ENCODE results near the gene CDC42EP5. TPM values are rescaled to one million over a fixed set of nuclear protein-coding genes. Genes with fewer than 3 reads are reported as not detected.

Gene CDC42EP5
- total RNA-seq, 2 experiments from 2014 or later: not detected

- no peak for ATAC-seq (ENCODE audit: poor library complexity)
- Histone ChIP-seq H3K36me3 (ENCODE audit: insufficient read depth, low read length) (no peaks in the 10 kb centered on the region), H3K4me1 (ENCODE audit: insufficient read depth, low read length) (peaks cover 24% of the 10 kb centered on the region), H3K9me3 (ENCODE audit: control insufficient read depth in 1 of 2, insufficient read depth in 1 of 2, low read length in 2 of 2) (no peaks in the 10 kb centered on the region), H3K27ac (ENCODE audit: low read depth in 1 of 2, low read length in 2 of 2) (no peak overlapping the region), H3K4me3 (ENCODE audit: low read length) (no peak overlapping the region), H3K27me3 (ENCODE audit: control insufficient read depth in 1 of 2, insufficient read depth in 2 of 2, low read length in 2 of 2) (peaks cover 16 to 21% of the 10 kb centered on the region in 2 experiments)
- Mint-ChIP-seq H3K27me3 (peaks cover 14% of the 10 kb centered on the region), H3K4me3 (peak overlapping the region; percentile 51), H3K36me3 (ENCODE audit: low read depth) (no peaks in the 10 kb centered on the region), H3K27ac (no peak overlapping the region), H3K9me3 (no peaks in the 10 kb centered on the region), H3K4me1 (ENCODE audit: low read depth) (peaks cover 20% of the 10 kb centered on the region)
- TF ChIP-seq, protein P1, sequence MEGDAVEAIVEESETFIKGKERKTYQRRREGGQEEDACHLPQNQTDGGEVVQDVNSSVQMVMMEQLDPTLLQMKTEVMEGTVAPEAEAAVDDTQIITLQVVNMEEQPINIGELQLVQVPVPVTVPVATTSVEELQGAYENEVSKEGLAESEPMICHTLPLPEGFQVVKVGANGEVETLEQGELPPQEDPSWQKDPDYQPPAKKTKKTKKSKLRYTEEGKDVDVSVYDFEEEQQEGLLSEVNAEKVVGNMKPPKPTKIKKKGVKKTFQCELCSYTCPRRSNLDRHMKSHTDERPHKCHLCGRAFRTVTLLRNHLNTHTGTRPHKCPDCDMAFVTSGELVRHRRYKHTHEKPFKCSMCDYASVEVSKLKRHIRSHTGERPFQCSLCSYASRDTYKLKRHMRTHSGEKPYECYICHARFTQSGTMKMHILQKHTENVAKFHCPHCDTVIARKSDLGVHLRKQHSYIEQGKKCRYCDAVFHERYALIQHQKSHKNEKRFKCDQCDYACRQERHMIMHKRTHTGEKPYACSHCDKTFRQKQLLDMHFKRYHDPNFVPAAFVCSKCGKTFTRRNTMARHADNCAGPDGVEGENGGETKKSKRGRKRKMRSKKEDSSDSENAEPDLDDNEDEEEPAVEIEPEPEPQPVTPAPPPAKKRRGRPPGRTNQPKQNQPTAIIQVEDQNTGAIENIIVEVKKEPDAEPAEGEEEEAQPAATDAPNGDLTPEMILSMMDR (IDR thresholded peaks at IDR 0.05): no peak
- intact Hi-C loops (cut with DNase I, micrococcal nuclease): loop anchor here in 1 of 2 experiments (2.0 kb wide), 1 partner anchor 17 kb away; the partner anchor contains the start of gene LENG8
- POLR2A ChIA-PET: interaction anchor here (2.6 kb wide), 1 partner anchor 17 kb away, joined by 12 read pairs; the partner anchor contains the start of gene LENG8
- peak in 1 of 14 experiments; percentile 9 for DNase-seq
- CTCF ChIA-PET: no interaction called here
Measured at GRCh38 chr19:54431255-54431838, 41.7 kb downstream of the CDC42EP5 start.

- peak overlapping the region; percentile 32 for H3K4me3 ChIP-seq (ENCODE audit: low read length)
- H3K4me1 ChIP-seq (ENCODE audit: insufficient read depth, low read length): peaks cover 24% of the 10 kb centered on the region
- no peaks in the 10 kb centered on the region for H3K36me3 ChIP-seq (ENCODE audit: insufficient read depth, low read length)
- Mint-ChIP-seq H3K4me3 (peak overlapping the region; percentile 51), H3K27me3 (peaks cover 21% of the 10 kb centered on the region), H3K36me3 (ENCODE audit: low read depth) (no peaks in the 10 kb centered on the region), H3K9me3 (no peaks in the 10 kb centered on the region), H3K4me1 (ENCODE audit: low read depth) (peaks cover 20% of the 10 kb centered on the region), H3K27ac (no peak overlapping the region)
- ATAC-seq (ENCODE audit: poor library complexity) (peak; percentile 94), DNase-seq (peak; percentile 17 to 66 (median 36))
- CTCF ChIA-PET: no interaction called here
- intact Hi-C loops (cut with DNase I, micrococcal nuclease): loop anchor here in 1 of 2 experiments (2.0 kb wide), 1 partner anchor 18 kb away; the partner anchor contains the start of gene LENG8
- H3K9me3 ChIP-seq (ENCODE audit: control insufficient read depth in 1 of 2, insufficient read depth in 1 of 2, low read length in 2 of 2): no peaks in the 10 kb centered on the region
- H3K27ac ChIP-seq (ENCODE audit: low read depth in 1 of 2, low read length in 2 of 2): no peak overlapping the region
- POLR2A ChIA-PET: interaction anchor here (2.6 kb wide), 1 partner anchor 18 kb away, joined by 12 read pairs; the partner anchor contains the start of gene LENG8
- peaks cover 17 to 26% of the 10 kb centered on the region in 2 experiments for H3K27me3 ChIP-seq (ENCODE audit: control insufficient read depth in 1 of 2, insufficient read depth in 2 of 2, low read length in 2 of 2)
- TF ChIP-seq, protein P1 (IDR thresholded peaks at IDR 0.05): no peak
Measured at GRCh38 chr19:54430306-54431254, 42.5 kb downstream of the CDC42EP5 start.

GRCh38 chr19:54429545-54430227, 43.4 kb downstream of the CDC42EP5 start:
- ATAC-seq (ENCODE audit: poor library complexity): no peak
- peak in 1 of 14 experiments; percentile 22 for DNase-seq
- CTCF ChIA-PET: no interaction called here
- Histone ChIP-seq H3K4me1 (ENCODE audit: insufficient read depth, low read length) (peaks cover 20% of the 10 kb centered on the region), H3K36me3 (ENCODE audit: insufficient read depth, low read length) (no peaks in the 10 kb centered on the region), H3K27ac (ENCODE audit: low read depth in 1 of 2, low read length in 2 of 2) (no peak overlapping the region), H3K4me3 (ENCODE audit: low read length) (no peak overlapping the region), H3K9me3 (ENCODE audit: control insufficient read depth in 1 of 2, insufficient read depth in 1 of 2, low read length in 2 of 2) (no peaks in the 10 kb centered on the region), H3K27me3 (ENCODE audit: control insufficient read depth in 1 of 2, insufficient read depth in 2 of 2, low read length in 2 of 2) (peaks cover 23 to 26% of the 10 kb centered on the region in 2 experiments)
- H3K36me3 Mint-ChIP-seq (ENCODE audit: low read depth): no peaks in the 10 kb centered on the region
- no peaks in the 10 kb centered on the region for H3K9me3 Mint-ChIP-seq
- H3K27me3 Mint-ChIP-seq: peaks cover 30% of the 10 kb centered on the region
- H3K4me1 Mint-ChIP-seq (ENCODE audit: low read depth): peaks cover 15% of the 10 kb centered on the region
- POLR2A ChIA-PET: interaction anchor here (1.0 to 2.6 kb wide), 2 partner anchors 10 to 19 kb away, joined by 3 to 12 read pairs; partner anchors contain the start of gene LENG8
- H3K27ac Mint-ChIP-seq: no peak overlapping the region
- intact Hi-C loops (cut with DNase I, micrococcal nuclease): loop anchor here in 1 of 2 experiments (2.0 kb wide), 1 partner anchor 19 kb away; the partner anchor contains the start of gene LENG8
- peak overlapping the region; percentile 42 for H3K4me3 Mint-ChIP-seq
- TF ChIP-seq, protein P1 (IDR thresholded peaks at IDR 0.05): no peak
